ENCODE results near the gene GFI1. TPM values are rescaled to one million over a fixed set of nuclear protein-coding genes. Genes with fewer than 3 reads are reported as not detected.

The GFI1 gene
- polyA plus RNA-seq, 3 donors, result 0.14 to 0.30 (median 0.26) TPM

GRCh38 chr1:92488832-92489231, 2.1 kb upstream of the GFI1 start:
- no peak for DNase-seq (ENCODE audit: low read depth in 3 of 3, low spot score in 2 of 3)

DNA sequence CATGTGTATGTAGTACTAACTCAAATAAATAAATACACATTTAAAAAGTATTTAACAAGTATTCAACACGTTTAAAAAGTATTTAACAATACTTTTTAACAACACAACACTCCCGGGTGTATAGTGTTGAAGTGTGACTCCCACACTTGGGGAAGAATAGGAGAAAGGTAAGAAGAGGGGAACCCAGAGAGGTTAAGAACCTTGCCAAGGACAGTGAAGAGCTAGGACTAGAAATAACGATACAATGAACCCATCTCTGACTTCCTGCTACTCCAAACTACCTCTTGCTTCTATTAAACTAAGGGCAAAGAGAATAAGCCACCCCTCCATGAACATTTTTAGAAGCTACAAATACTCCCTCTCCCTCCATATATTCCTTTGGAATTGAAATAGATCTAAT, 1.7 kb upstream of the GFI1 start:
- no peak for DNase-seq (ENCODE audit: low read depth in 3 of 3, low spot score in 2 of 3)

DNA sequence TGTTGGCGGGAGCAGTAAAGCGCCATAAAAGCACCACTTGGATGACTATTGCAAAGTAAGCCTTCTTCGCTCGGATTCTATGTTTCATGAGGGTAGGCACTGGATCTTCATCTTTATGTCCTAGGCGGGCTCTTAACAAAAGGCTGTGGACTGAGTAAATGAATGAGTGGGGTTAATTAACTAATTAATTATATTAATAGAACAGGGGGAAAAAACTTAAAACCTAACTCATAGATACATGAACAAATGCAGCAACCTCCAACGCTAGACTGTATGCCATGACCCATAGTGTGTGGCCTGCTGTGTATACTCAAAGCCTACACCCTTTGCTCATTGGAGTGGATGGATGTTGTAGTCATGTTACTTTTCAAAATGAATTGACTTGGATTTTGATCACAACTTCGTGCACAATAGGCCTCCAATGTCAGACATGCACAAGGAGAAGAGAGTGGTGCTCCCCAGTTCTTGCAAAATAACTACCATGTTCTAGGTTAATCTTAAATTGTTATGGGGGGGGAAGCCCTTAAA, 417 bp upstream of the GFI1 start:
- no peak for DNase-seq (ENCODE audit: low read depth in 3 of 3, low spot score in 2 of 3)

GRCh38 chr1:92485381-92486250, 1.1 kb downstream of the GFI1 start:
- DNase-seq (ENCODE audit: low read depth in 3 of 3, low spot score in 2 of 3), result no peak

DNA sequence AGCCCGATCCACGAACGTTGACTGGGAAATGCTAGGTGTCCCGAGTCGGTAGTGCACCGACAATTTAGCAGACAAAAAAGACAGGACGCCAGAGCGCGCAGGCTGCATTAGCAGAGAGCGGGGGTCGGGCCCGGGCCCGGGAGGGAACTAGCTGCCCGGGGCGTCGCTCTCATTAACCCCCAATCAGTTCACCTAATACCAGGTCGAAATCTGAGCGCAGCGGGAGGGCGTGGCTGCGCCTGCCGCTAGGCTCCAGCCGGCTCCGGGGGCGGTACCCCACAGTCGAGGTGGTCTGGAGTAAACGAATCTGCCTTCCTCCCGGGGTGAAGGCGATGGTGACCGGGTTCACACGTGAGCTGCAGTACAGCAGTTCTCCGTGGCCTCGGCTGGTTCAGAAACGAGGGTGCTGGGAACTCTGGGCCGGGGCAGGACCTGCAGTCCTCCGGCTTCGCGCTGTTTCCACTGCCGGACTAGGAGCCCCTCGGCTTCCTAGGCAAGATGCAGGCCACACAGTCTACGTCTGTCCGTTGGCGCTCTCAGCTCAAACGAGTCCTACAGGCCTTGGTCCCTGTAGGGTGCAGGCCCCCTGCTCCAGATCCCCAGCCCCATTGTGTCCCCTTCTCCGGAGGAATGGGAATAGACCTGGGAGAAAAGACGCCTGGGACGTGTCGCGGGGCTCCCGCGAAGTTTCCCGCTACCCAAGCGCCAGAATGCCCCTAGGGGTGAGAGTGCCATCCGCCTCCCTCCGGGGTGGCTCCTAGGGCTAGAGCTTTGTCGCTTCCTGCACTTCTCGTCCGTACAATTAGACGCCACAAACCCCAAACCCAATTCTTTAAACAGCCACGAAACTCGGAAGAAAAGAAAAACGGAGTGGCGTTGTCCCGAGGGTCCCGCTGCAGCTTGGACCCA, 2.0 kb downstream of the GFI1 start:
- no peak for DNase-seq (ENCODE audit: low read depth in 3 of 3, low spot score in 2 of 3)

DNA sequence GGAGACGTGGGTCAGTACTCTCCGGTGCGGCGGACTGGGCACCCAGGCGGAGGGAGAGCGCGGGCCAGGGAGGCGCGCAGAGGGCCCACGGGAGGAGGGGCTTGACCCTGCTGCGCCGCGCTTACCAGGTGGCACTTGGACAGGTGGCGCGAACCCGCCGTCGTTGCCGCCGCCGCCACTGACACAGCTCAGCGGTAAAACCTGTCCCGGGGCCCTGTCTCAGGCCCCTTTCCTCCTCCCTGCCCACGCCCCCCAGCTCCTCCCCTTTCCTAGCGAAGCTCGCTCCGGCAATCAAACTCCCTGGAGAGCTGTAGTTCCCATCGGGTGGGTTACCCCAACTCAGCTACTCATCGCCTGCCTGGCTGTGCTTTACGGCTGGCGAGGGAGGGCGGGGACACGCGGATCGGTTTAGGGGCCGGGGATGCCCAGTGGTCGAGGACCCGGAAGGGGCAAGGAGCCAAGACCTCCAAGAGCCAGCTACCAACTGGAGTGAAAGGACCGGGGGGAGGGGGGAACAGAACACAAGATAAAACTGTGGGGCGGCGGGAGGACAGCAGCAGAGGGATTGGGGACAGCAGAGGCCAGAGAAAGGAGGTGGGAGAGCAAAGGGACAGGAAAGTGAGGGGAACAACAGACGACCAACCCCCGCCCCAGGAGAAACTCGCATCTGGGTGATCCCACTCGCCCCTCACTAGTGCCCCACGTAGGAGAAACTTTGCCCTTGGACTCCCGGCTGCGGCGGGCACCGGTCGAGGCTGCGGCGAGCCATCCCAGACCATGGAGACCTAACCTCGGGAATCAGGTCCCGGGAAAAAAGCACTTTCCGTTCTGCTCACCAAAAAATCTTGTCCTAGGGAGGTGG, 2.9 kb downstream of the GFI1 start:
- DNase-seq (ENCODE audit: low read depth in 3 of 3, low spot score in 2 of 3), result no peak

- DNase-seq (ENCODE audit: low read depth in 3 of 3, low spot score in 2 of 3), result no peak
Observed at GRCh38 chr1:92482665-92483609, 3.8 kb downstream of the GFI1 start.

- DNase-seq (ENCODE audit: low read depth in 3 of 3, low spot score in 2 of 3), result no peak
Observed at GRCh38 chr1:92481971-92482664, 4.6 kb downstream of the GFI1 start.

GRCh38 chr1:92481599-92481925, 5.2 kb downstream of the GFI1 start:
- no peak for DNase-seq (ENCODE audit: low read depth in 3 of 3, low spot score in 2 of 3)

GRCh38 chr1:92480813-92481598, 5.7 kb downstream of the GFI1 start:
- DNase-seq (ENCODE audit: low read depth in 3 of 3, low spot score in 2 of 3), result no peak

DNA sequence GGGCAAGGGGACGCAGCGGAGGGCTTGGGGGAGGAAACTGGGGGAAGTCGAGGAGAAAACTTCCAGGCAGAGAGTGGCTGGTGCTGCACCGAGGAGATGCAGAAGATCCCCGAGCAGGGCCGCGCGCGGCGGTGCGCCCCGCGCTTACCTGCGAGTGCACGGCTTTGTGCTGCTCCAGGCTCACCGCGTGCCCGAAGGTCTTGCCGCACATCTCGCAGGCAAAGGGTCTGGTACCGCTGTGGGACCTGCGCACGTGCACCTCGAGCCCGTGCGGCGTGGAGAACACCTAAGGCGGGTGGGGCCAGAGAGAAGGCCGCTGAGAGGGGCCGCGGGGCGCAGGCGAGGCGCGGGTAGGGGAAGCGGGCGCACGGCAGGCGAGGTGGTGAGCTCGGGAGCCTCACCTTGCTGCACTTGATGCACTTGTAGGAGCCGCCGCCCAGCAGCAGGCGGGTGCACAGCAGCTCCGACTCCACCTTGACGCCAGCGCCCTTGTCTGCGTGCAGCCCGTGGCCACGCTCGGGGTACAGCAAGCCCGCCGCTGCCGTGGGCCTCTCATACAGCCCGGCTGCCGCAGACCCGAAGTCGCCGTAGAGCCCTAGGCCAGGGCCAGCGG, 6.4 kb downstream of the GFI1 start:
- DNase-seq (ENCODE audit: low read depth in 3 of 3, low spot score in 2 of 3), result no peak

DNA sequence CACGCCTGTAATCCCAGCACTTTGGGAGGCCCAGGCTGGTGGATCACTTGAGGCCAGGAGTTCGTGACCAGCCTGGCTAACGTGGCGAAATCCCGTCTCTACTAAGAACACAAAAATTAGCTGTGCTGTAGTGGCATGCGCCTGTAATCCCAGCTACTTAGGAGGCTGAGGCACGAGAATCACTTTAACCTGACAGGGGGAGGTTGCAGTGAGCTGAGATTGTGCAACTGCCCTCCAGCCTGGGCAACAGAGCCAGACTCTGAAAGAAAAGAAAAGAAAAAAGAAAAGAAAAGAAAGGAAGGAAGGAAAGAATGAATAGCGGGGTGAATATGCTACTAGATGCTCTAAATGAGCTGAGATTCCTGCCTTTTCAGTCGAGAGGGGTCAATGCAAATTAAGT, 7.1 kb downstream of the GFI1 start:
- no peak for DNase-seq (ENCODE audit: low read depth in 3 of 3, low spot score in 2 of 3)

DNA sequence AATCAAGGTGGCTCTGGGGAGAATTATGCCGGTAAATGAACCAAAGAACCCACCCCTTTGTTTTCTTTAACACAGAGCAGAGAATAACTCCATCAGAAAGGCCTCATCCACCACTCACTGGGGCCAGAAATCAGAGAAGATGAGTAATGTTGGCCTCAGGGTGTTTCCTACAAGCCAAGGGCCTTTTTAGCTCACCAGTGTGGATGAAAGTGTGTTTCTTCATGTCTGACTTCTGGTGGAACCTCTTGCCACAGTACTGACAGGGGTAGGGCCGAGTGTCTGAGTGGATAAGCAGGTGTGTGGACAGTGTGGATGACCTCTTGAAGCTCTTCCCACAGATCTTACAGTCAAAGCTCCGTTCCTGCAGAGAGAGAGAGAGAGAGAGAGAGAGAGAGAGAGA, 8.3 kb downstream of the GFI1 start:
- no peak for DNase-seq (ENCODE audit: low read depth in 3 of 3, low spot score in 2 of 3)

- no peak for DNase-seq (ENCODE audit: low read depth in 3 of 3, low spot score in 2 of 3)
Observed at GRCh38 chr1:92476071-92476631, 10.6 kb downstream of the GFI1 start.

DNA sequence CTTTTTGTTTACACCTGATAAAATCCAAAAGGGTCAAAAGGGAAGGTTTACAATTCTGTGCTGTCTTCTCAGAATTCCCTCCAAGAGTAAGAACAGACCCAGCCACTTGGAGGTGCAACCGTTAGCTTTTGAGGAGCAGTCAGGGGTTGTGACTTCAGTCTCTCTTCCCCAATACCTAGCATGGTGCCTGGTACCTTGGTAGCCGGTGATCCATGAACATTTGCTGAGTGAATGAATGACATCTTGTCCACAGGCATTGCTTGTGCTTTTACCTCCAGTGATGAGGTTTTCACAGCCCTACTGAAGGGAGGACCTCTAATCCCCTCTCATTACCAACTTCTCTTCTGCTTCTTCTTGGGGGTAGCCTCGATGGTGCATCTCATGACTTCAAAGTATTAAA, 11.7 kb downstream of the GFI1 start:
- no peak for DNase-seq (ENCODE audit: low read depth in 3 of 3, low spot score in 2 of 3)

DNA sequence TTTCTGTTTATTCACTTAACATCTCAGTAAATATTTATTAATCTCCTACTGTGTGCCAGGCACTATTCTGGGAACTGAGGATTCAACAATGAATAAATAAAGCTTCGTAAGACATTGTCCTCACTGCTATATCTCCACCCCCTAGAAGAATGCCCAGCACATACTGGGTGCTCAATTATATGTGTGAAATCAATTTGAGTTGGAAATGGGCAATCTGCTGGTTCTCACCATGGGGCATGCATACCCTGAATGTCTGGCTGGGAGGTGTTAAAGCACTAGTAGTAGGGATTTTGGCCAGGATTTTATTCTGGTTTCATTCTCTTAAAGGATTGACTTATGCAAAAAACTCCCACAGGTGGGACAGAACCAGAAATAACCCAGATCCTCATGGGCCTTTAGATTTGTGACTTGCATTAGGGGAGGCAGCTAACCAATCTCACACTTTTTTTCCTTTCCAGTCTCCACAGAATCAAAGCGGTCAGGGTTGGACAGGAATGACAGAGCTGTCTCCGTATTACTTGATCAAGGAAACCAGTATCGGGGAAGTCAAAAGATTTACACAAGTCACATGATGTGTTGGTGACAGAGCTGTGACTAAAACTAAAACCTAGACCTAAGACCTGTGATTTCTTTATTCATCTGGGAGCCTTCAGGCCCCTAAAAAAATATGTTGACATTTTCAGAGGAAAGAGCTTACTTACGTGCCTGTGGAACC, 12.8 kb downstream of the GFI1 start:
- DNase-seq (ENCODE audit: low read depth in 3 of 3, low spot score in 2 of 3), result no peak

GRCh38 chr1:92470216-92470615, 16.5 kb downstream of the GFI1 start:
- DNase-seq (ENCODE audit: low read depth in 3 of 3, low spot score in 2 of 3), result no peak
